HCT116 (cell line): ENCODE data around the gene LRRC72. TPM values are rescaled to one million over a fixed set of nuclear protein-coding genes. Genes with fewer than 3 reads are reported as not detected.

Experiments used
- ATAC-seq: fragments of 200-7000 bp; cut with Tn5 transposase; 2 replicates; pipeline ENCODE4 v1.9.1; 2020; ENCODE audit warnings: mild to moderate bottlenecking, moderate library complexity
- BruUV-seq: library from RNA; stranded (reverse); fragments of 400-500 nt; replicated peaks from 2 replicates; lab custom pipeline; 2021; lab: Mats Ljungman, UMichigan
- CTCF ChIA-PET: fragments of 300-600 bp; sonication (Branson Sonifier 250); formaldehyde crosslinking; loops from one replicate; lab custom pipeline; 2021; ENCODE audit warnings: antibody characterized with exemption; lab: Charles Lee
- POLR2A ChIA-PET: fragments of 300-600, 350-600 bp; sonication (Branson Sonifier 250); formaldehyde crosslinking; loops from one replicate; lab custom pipeline; 2021; ENCODE audit warnings: antibody characterized with exemption; lab: Charles Lee
- RAD21 ChIA-PET, 2 experiments: fragments of 300-600 bp; sonication (Branson Sonifier 250); formaldehyde crosslinking; loops; one replicate each; lab custom pipeline; 2023; ENCODE audit warnings: low total read pairs in 2 of 2; ENCODE audit not compliant: uncharacterized antibody in 2 of 2, unreplicated experiment in 2 of 2, low non-redundant PET in 1 of 2; lab: Charles Lee
- DNase-seq: peaks from one replicate; pipeline ENCODE4 v3.0.0-alpha.2; 2010; ENCODE audit warnings: low read depth, low spot score
- H2AFZ ChIP-seq: fragments of 200-600 bp; shearing (Covaris generic), sonication (generic); 2 replicates; pipeline ENCODE4 v1.6.1; 2017; ENCODE audit warnings: low read depth, mixed run types, mixed read lengths, antibody characterized with exemption, low read length; ENCODE audit not compliant: poor library complexity, severe bottlenecking
- H3K27ac ChIP-seq: 2 replicates; pipeline ENCODE4 v1.5.1; 2012; ENCODE audit warnings: low read depth, low read length
- H3K27me3 ChIP-seq: fragments of 200-600 bp; sonication (generic); 2 replicates; pipeline ENCODE4 v1.6.1; 2016; ENCODE audit warnings: mixed run types, low read length, mixed read lengths; ENCODE audit not compliant: insufficient read depth
- H3K36me3 ChIP-seq, 2 experiments: fragments of 200-500 bp in 1 of 2; fragments of 200-600 bp in 1 of 2; sonication (Bioruptor generic) in 1 of 2; sonication (generic) in 1 of 2; 2 replicates each; pipeline versions ENCODE4 v1.5.1 to v1.6.1; 2014 to 2016; ENCODE audit warnings: low read length in 2 of 2, inconsistent platforms in 1 of 2, mixed read lengths in 1 of 2, mixed run types in 1 of 2; ENCODE audit not compliant: insufficient read depth in 2 of 2, control insufficient read depth in 1 of 2
- H3K4me1 ChIP-seq, 2 experiments: fragments of 200-600 bp in 1 of 2; sonication (generic) in 1 of 2; 2 replicates each; pipeline versions ENCODE4 v1.5.1 to v1.6.1; 2012 to 2017; ENCODE audit warnings: low read length in 2 of 2, inconsistent platforms in 1 of 2, mild to moderate bottlenecking in 1 of 2, mixed read lengths in 1 of 2, mixed run types in 1 of 2, moderate library complexity in 1 of 2; ENCODE audit not compliant: insufficient read depth in 2 of 2, control insufficient read depth in 1 of 2
- H3K4me2 ChIP-seq: fragments of 200-600 bp; sonication (generic); 2 replicates; pipeline ENCODE4 v1.6.1; 2017; ENCODE audit warnings: mixed run types, low read length, mixed read lengths
- H3K4me3 ChIP-seq, 2 experiments: fragments of 200-600 bp in 1 of 2; sonication (generic) in 1 of 2; replicated peaks in 1 of 2; 2 replicates each; pipeline ENCODE4 v1.5.1; 2011 to 2016; ENCODE audit warnings: low read length in 2 of 2, control low read depth in 1 of 2, low read depth in 1 of 2, mild to moderate bottlenecking in 1 of 2, mixed read lengths in 1 of 2, mixed run types in 1 of 2
- H3K79me2 ChIP-seq: fragments of 200-600 bp; sonication (generic); 2 replicates; pipeline ENCODE4 v1.6.1; 2017; ENCODE audit warnings: mild to moderate bottlenecking, mixed run types, low read length, moderate library complexity, mixed read lengths; ENCODE audit not compliant: insufficient read depth
- H3K9ac ChIP-seq: fragments of 200-600 bp; sonication (generic); 2 replicates; pipeline ENCODE4 v1.6.1; 2016; ENCODE audit warnings: low read length, mixed read lengths
- H3K9me2 ChIP-seq: fragments of 200-600 bp; sonication (generic), shearing (Covaris generic); 2 replicates; pipeline ENCODE4 v1.6.1; 2017; ENCODE audit warnings: mixed run types, mild to moderate bottlenecking, moderate library complexity; ENCODE audit not compliant: insufficient read depth
- H3K9me3 ChIP-seq, 2 experiments: fragments of 200-500 bp in 1 of 2; fragments of 200-600 bp in 1 of 2; sonication (Bioruptor generic) in 1 of 2; sonication (generic) in 1 of 2; 2 replicates each; pipeline ENCODE4 v1.6.1; 2014 to 2017; ENCODE audit warnings: low read length in 2 of 2, mixed read lengths in 2 of 2, inconsistent platforms in 1 of 2, low read depth in 1 of 2, mild to moderate bottlenecking in 1 of 2, mixed run types in 1 of 2, moderate library complexity in 1 of 2; ENCODE audit not compliant: control insufficient read depth in 1 of 2, insufficient read depth in 1 of 2
- H4K20me1 ChIP-seq: fragments of 200-600 bp; sonication (generic), shearing (Covaris generic); 2 replicates; pipeline ENCODE4 v1.6.1; 2017; ENCODE audit warnings: mixed run types, mild to moderate bottlenecking, moderate library complexity; ENCODE audit not compliant: insufficient read depth
- EGR1 ChIP-seq: IDR thresholded peaks from 2 replicates; pipeline ENCODE4 v1.6.1; 2012; ENCODE audit warnings: low read depth
- ELF1 ChIP-seq: IDR thresholded peaks from 2 replicates; pipeline ENCODE4 v1.6.1; 2012; ENCODE audit warnings: low read depth, borderline replicate concordance
- EZH2 ChIP-seq: fragments of 200-600 bp; sonication (generic); IDR thresholded peaks from 2 replicates; pipeline ENCODE4 v1.6.1; 2017; ENCODE audit warnings: antibody characterized with exemption, mixed run types
- EZH2phosphoT487 ChIP-seq: fragments of 200-600 bp; IDR thresholded peaks from 2 replicates; pipeline ENCODE4 v1.6.1; 2018; ENCODE audit warnings: antibody characterized with exemption, borderline replicate concordance
- FOSL1 ChIP-seq: IDR thresholded peaks from 2 replicates; pipeline ENCODE4 v1.6.1; 2012; ENCODE audit warnings: low read depth
- MAX ChIP-seq: IDR thresholded peaks from 2 replicates; pipeline ENCODE4 v1.6.1; 2012
- POLR2A ChIP-seq: IDR thresholded peaks from 2 replicates; pipeline ENCODE4 v1.7.0; 2011; ENCODE audit warnings: borderline replicate concordance; ENCODE audit not compliant: insufficient read depth, insufficient read length; ENCODE audit errors: extremely low read depth
- POLR2AphosphoS5 ChIP-seq: IDR thresholded peaks from 2 replicates; pipeline ENCODE4 v1.6.1; 2011; ENCODE audit warnings: mild to moderate bottlenecking, low read depth, low read length, moderate library complexity
- RAD21 ChIP-seq: IDR thresholded peaks from 2 replicates; pipeline ENCODE4 v1.6.1; 2012; ENCODE audit warnings: low read depth, mild to moderate bottlenecking
- SP1 ChIP-seq: IDR thresholded peaks from 2 replicates; pipeline ENCODE4 v1.6.1; 2012; ENCODE audit warnings: low read depth
- SRF ChIP-seq: IDR thresholded peaks from 2 replicates; pipeline ENCODE4 v1.6.1; 2012; ENCODE audit warnings: low read depth
- TCF7L2 ChIP-seq: IDR thresholded peaks from 2 replicates; pipeline ENCODE4 v1.7.0; 2011; ENCODE audit warnings: borderline replicate concordance, inconsistent platforms; ENCODE audit not compliant: insufficient read depth, insufficient read length; ENCODE audit errors: extremely low read depth
- YY1 ChIP-seq: IDR thresholded peaks from 2 replicates; pipeline ENCODE4 v1.6.1; 2011; ENCODE audit warnings: low read length, low read depth, moderate library complexity, mild to moderate bottlenecking; ENCODE audit not compliant: insufficient replicate concordance; ENCODE audit errors: extremely low read depth
- ZBTB33 ChIP-seq: IDR thresholded peaks from 2 replicates; pipeline ENCODE4 v1.6.1; 2011; ENCODE audit warnings: mild to moderate bottlenecking, low read length, moderate library complexity; ENCODE audit not compliant: insufficient replicate concordance; ENCODE audit errors: extremely low read depth
- ZFX ChIP-seq: fragments of 450-650 bp; IDR thresholded peaks from 2 replicates; pipeline ENCODE4 v1.6.1; 2017
- ZNF274 ChIP-seq: fragments of 200-500 bp; sonication (Bioruptor generic); IDR thresholded peaks from 2 replicates; pipeline ENCODE4 v1.6.1; 2014; ENCODE audit warnings: mild to moderate bottlenecking, low read depth, low read length, inconsistent platforms
- intact Hi-C: fragments of 100-400 bp; cut with micrococcal nuclease; formaldehyde crosslinking; loops from 2 replicates; pipeline ENCODE4 v1.10.0; 2022
- total RNA-seq: library from RNA; stranded (reverse); gene quantifications from one replicate; pipeline ENCODE4 v1.2.1, GENCODE V29; 2021; ENCODE audit not compliant: unreplicated experiment
- TF ChIP-seq, protein P1 (sequence below): IDR thresholded peaks from 2 replicates; pipeline ENCODE4 v1.6.1; 2012; ENCODE audit warnings: low read depth

The LRRC72 gene
- total RNA-seq, 1 experiment from 2014 or later: not detected

DNA sequence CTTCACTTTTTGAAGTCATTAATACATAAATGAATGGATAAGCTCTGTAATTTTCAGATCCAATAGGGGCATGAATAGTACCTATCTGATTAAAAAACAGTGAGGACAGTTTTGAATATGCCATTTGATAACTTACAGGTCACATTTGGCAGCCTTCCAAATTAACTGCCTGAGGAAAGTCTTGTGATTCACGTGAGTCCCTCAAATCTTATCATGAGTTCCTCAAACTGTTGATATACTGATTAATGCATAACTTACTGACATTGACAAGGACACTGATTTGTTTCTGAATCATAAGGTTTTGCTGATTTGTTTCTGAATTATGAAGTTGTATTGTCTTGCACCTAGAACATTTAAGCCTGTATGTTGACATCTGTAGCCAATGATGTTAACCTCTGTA is 63.8 kb downstream of the LRRC72 start:
- H3K4me2 ChIP-seq: no peak overlapping the region
- H2AFZ ChIP-seq: no peak overlapping the region
- no peaks in the 10 kb centered on the region; a peak in 1 of 4 replicates for H3K36me3 ChIP-seq
- no TSS peak for BruUV-seq
- no peak for DNase-seq
- ChIA-PET CTCF (no interaction called here), RAD21 (no interaction called here)
- H3K9ac ChIP-seq: no peak overlapping the region
- intact Hi-C loops: no loop called here
- no peaks in the 10 kb centered on the region for H3K79me2 ChIP-seq
- no peaks in the 10 kb centered on the region for H3K27me3 ChIP-seq
- no peaks in the 10 kb centered on the region for H3K9me2 ChIP-seq
- no peaks in the 10 kb centered on the region for H3K9me3 ChIP-seq
- H3K27ac ChIP-seq: no peak overlapping the region
- no peak for TF ChIP-seq MAX
- no peak for TF ChIP-seq ZNF274
- no peak for TF ChIP-seq TCF7L2
- TF ChIP-seq RAD21: no peak
- TF ChIP-seq EGR1: no peak
- no peak for TF ChIP-seq EZH2
- TF ChIP-seq POLR2AphosphoS5: no peak
- TF ChIP-seq EZH2phosphoT487: no peak
- no peak for TF ChIP-seq POLR2A
- TF ChIP-seq FOSL1: no peak
- no peak for TF ChIP-seq SP1
- TF ChIP-seq ELF1: no peak
- TF ChIP-seq ZFX: no peak
- TF ChIP-seq YY1: no peak
- no peak for TF ChIP-seq ZBTB33
- no peak for TF ChIP-seq SRF
- TF ChIP-seq, protein P1, sequence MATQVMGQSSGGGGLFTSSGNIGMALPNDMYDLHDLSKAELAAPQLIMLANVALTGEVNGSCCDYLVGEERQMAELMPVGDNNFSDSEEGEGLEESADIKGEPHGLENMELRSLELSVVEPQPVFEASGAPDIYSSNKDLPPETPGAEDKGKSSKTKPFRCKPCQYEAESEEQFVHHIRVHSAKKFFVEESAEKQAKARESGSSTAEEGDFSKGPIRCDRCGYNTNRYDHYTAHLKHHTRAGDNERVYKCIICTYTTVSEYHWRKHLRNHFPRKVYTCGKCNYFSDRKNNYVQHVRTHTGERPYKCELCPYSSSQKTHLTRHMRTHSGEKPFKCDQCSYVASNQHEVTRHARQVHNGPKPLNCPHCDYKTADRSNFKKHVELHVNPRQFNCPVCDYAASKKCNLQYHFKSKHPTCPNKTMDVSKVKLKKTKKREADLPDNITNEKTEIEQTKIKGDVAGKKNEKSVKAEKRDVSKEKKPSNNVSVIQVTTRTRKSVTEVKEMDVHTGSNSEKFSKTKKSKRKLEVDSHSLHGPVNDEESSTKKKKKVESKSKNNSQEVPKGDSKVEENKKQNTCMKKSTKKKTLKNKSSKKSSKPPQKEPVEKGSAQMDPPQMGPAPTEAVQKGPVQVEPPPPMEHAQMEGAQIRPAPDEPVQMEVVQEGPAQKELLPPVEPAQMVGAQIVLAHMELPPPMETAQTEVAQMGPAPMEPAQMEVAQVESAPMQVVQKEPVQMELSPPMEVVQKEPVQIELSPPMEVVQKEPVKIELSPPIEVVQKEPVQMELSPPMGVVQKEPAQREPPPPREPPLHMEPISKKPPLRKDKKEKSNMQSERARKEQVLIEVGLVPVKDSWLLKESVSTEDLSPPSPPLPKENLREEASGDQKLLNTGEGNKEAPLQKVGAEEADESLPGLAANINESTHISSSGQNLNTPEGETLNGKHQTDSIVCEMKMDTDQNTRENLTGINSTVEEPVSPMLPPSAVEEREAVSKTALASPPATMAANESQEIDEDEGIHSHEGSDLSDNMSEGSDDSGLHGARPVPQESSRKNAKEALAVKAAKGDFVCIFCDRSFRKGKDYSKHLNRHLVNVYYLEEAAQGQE: no peak
- TF ChIP-seq, all 23 proteins: peak for 0
- POLR2A ChIA-PET: no interaction called here
- Histone ChIP-seq H3K4me1 (no peaks in the 10 kb centered on the region), H3K4me3 (no peak overlapping the region), H4K20me1 (no peaks in the 10 kb centered on the region)
- ATAC-seq: no peak
